Neural cell (in vitro differentiated cells): ENCODE measurements around the gene REPS2. TPM values are rescaled to one million over a fixed set of nuclear protein-coding genes. Genes with fewer than 3 reads are reported as not detected.

Experiments
- H2AFZ ChIP-seq: fragments of 200-600, 300-800 bp; sonication (generic), shearing (Covaris generic); 2 replicates; pipeline ENCODE4 v1.6.0; 2014; ENCODE audit warnings: low read depth, mild to moderate bottlenecking, antibody characterized with exemption, low read length, moderate library complexity
- H3F3A ChIP-seq: fragments of 200-600 bp; shearing (Covaris generic); 2 replicates; pipeline ENCODE4 v1.6.1; 2016; ENCODE audit warnings: mild to moderate bottlenecking, moderate library complexity, mixed read lengths, antibody characterized with exemption, low read length; ENCODE audit not compliant: insufficient read depth, poor library complexity, severe bottlenecking
- H3K27ac ChIP-seq: fragments of 200-600, 300-800 bp; sonication (generic), shearing (Covaris generic); 2 replicates; pipeline ENCODE4 v1.5.1; 2014; ENCODE audit warnings: mild to moderate bottlenecking, low read length, moderate library complexity
- H3K27me3 ChIP-seq: fragments of 300-800, 200-600 bp; sonication (generic), shearing (Covaris generic); 2 replicates; pipeline ENCODE4 v1.6.0; 2014; ENCODE audit warnings: mild to moderate bottlenecking, low read depth, low read length, moderate library complexity; ENCODE audit not compliant: insufficient read depth
- H3K36me3 ChIP-seq: fragments of 300-800, 200-600 bp; sonication (generic), shearing (Covaris generic); 2 replicates; pipeline ENCODE4 v1.5.1; 2014; ENCODE audit warnings: mild to moderate bottlenecking, antibody characterized with exemption, low read length, moderate library complexity; ENCODE audit not compliant: insufficient read depth
- H3K4me2 ChIP-seq: fragments of 300-800, 200-600 bp; sonication (generic), shearing (Covaris generic); 2 replicates; pipeline ENCODE4 v1.6.0; 2014; ENCODE audit warnings: mild to moderate bottlenecking, low read length
- H3K4me3 ChIP-seq: fragments of 300-800, 200-600 bp; sonication (generic), shearing (Covaris generic); 2 replicates; pipeline ENCODE4 v1.5.1; 2014; ENCODE audit warnings: mild to moderate bottlenecking, low read length, moderate library complexity
- H3K79me2 ChIP-seq: fragments of 200-600 bp; shearing (Covaris generic); replicated peaks from 2 replicates; pipeline ENCODE4 v1.6.0; 2014; ENCODE audit warnings: mild to moderate bottlenecking, low read length, moderate library complexity; ENCODE audit not compliant: insufficient read depth
- H3K9ac ChIP-seq: fragments of 300-800, 200-600 bp; sonication (generic), shearing (Covaris generic); 2 replicates; pipeline ENCODE4 v1.6.1; 2016; ENCODE audit warnings: mild to moderate bottlenecking, low read length, mixed read lengths
- H3K9me2 ChIP-seq: fragments of 200-600 bp; shearing (Covaris generic); 2 replicates; pipeline ENCODE4 v1.6.1; 2016; ENCODE audit warnings: mild to moderate bottlenecking, low read length, mixed read lengths; ENCODE audit not compliant: insufficient read depth
- H3K9me3 ChIP-seq: fragments of 200-600, 300-800 bp; sonication (generic), shearing (Covaris generic); 2 replicates; pipeline ENCODE4 v1.6.1; 2016; ENCODE audit warnings: mild to moderate bottlenecking, mixed run types, low read length, moderate library complexity, mixed read lengths
- H4K20me1 ChIP-seq: fragments of 200-600 bp; shearing (Covaris generic); 2 replicates; pipeline ENCODE4 v1.6.1; 2016; ENCODE audit warnings: mild to moderate bottlenecking, mixed run types; ENCODE audit not compliant: insufficient read depth
- EP300 ChIP-seq: fragments of 450-650 bp; conservative IDR thresholded peaks from 2 replicates; pipeline ENCODE4 v1.6.1; 2014; ENCODE audit warnings: antibody characterized with exemption, mild to moderate bottlenecking, moderate library complexity; ENCODE audit not compliant: poor library complexity, severe bottlenecking
- EZH2 ChIP-seq: fragments of 200-600, 300-800 bp; shearing (Covaris generic), sonication (generic); IDR thresholded peaks from 2 replicates; pipeline ENCODE4 v1.6.1; 2014; ENCODE audit warnings: antibody characterized with exemption, low read length, borderline replicate concordance, mild to moderate bottlenecking; ENCODE audit not compliant: insufficient read depth, poor library complexity, severe bottlenecking
- MXI1 ChIP-seq: fragments of 450-650 bp; conservative IDR thresholded peaks from 2 replicates; pipeline ENCODE4 v1.6.1; 2014; ENCODE audit warnings: antibody characterized with exemption, mild to moderate bottlenecking; ENCODE audit not compliant: poor library complexity, severe bottlenecking
- POLR2AphosphoS5 ChIP-seq: IDR thresholded peaks from 2 replicates; pipeline ENCODE4 v1.6.1; 2012
- RAD21 ChIP-seq: fragments of 450-650 bp; conservative IDR thresholded peaks from 2 replicates; pipeline ENCODE4 v1.6.1; 2014; ENCODE audit warnings: antibody characterized with exemption, mild to moderate bottlenecking, moderate library complexity
- REST ChIP-seq: IDR thresholded peaks from 2 replicates; pipeline ENCODE4 v1.6.1; 2012; ENCODE audit warnings: borderline replicate concordance
- SMC3 ChIP-seq: fragments of 450-650 bp; conservative IDR thresholded peaks from 2 replicates; pipeline ENCODE4 v1.6.1; 2014; ENCODE audit warnings: antibody characterized with exemption, mild to moderate bottlenecking, moderate library complexity; ENCODE audit not compliant: poor library complexity
- TAF1 ChIP-seq: IDR thresholded peaks from 2 replicates; pipeline ENCODE4 v1.6.1; 2012; ENCODE audit warnings: low read depth
- polyA plus RNA-seq: library from polyadenylated mRNA; depleted of rRNA; stranded (reverse); fragments of >200 nt; gene quantifications from 2 replicates; pipeline ENCODE4 v1.2.3, GENCODE V29; 2014
- TF ChIP-seq, protein P1 (sequence below): fragments of 450-650 bp; IDR thresholded peaks from 2 replicates; pipeline ENCODE4 v1.5.1; 2014; ENCODE audit warnings: antibody characterized with exemption, mild to moderate bottlenecking, moderate library complexity; ENCODE audit not compliant: poor library complexity, severe bottlenecking

Gene REPS2
- polyA plus RNA-seq, 1 donor from 2014 or later = 15.1 TPM

DNA sequence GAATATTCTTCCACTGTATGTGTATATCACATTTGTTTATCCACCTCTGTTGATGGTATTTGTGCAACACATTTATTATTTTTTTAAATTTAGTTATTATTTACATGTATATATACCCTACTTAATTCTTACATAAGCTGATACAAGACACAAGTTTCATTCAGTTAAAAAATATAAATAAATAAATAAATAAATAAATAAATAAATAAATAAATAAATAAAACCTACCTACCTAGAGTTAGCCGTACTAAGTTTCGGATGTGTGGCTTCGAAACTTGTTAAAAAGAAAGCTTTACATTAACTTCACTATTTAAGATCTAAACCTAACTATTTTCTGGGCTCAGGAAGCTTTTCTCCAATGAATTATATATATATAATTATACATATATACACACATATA is 23.3 kb upstream of the REPS2 start:
- Histone ChIP-seq H3K9me2 (no peaks in the 10 kb centered on the region), H3K9me3 (no peaks in the 10 kb centered on the region), H3K27me3 (no peaks in the 10 kb centered on the region), H4K20me1 (no peaks in the 10 kb centered on the region), H3K4me3 (no peak overlapping the region), H3K79me2 (no peaks in the 10 kb centered on the region), H3K4me2 (no peak overlapping the region), H3K36me3 (no peaks in the 10 kb centered on the region), H3K27ac (no peak overlapping the region), H3F3A (no peaks in the 10 kb centered on the region), H3K9ac (no peak overlapping the region), H2AFZ (no peak overlapping the region)
- TF ChIP-seq TAF1 = no peak
- TF ChIP-seq, protein P1, sequence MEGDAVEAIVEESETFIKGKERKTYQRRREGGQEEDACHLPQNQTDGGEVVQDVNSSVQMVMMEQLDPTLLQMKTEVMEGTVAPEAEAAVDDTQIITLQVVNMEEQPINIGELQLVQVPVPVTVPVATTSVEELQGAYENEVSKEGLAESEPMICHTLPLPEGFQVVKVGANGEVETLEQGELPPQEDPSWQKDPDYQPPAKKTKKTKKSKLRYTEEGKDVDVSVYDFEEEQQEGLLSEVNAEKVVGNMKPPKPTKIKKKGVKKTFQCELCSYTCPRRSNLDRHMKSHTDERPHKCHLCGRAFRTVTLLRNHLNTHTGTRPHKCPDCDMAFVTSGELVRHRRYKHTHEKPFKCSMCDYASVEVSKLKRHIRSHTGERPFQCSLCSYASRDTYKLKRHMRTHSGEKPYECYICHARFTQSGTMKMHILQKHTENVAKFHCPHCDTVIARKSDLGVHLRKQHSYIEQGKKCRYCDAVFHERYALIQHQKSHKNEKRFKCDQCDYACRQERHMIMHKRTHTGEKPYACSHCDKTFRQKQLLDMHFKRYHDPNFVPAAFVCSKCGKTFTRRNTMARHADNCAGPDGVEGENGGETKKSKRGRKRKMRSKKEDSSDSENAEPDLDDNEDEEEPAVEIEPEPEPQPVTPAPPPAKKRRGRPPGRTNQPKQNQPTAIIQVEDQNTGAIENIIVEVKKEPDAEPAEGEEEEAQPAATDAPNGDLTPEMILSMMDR = no peak
- TF ChIP-seq POLR2AphosphoS5 = no peak
- TF ChIP-seq EP300 = no peak
- no peak for TF ChIP-seq MXI1
- no peak for TF ChIP-seq REST
- no peak for TF ChIP-seq RAD21
- no peak for TF ChIP-seq SMC3
- no peak for TF ChIP-seq EZH2

GRCh38 chrX:16924631-16925480 is 21.6 kb upstream of the REPS2 start:
- no peaks in the 10 kb centered on the region for H3F3A ChIP-seq
- no peak overlapping the region for H3K4me3 ChIP-seq
- no peak for TF ChIP-seq MXI1
- TF ChIP-seq REST = no peak
- TF ChIP-seq EP300 = no peak
- TF ChIP-seq TAF1 = no peak
- no peak for TF ChIP-seq EZH2
- TF ChIP-seq SMC3 = no peak
- TF ChIP-seq, protein P1 = no peak
- TF ChIP-seq RAD21 = no peak
- TF ChIP-seq POLR2AphosphoS5 = no peak
- no peaks in the 10 kb centered on the region for H3K9me3 ChIP-seq
- H3K79me2 ChIP-seq = no peaks in the 10 kb centered on the region
- no peak overlapping the region for H3K9ac ChIP-seq
- H3K4me2 ChIP-seq = no peak overlapping the region
- no peak overlapping the region for H2AFZ ChIP-seq
- H3K27ac ChIP-seq = no peak overlapping the region
- no peaks in the 10 kb centered on the region for H4K20me1 ChIP-seq
- H3K9me2 ChIP-seq = no peaks in the 10 kb centered on the region
- no peaks in the 10 kb centered on the region for H3K36me3 ChIP-seq
- no peaks in the 10 kb centered on the region for H3K27me3 ChIP-seq
